NCI-H2227 treated with DMSO at 0.1 percent for 48 hours (cell line): Measurements from ENCODE around the gene NXPE3.

Experiments
- DNase-seq: peaks from one replicate; lab custom pipeline; 2025; lab: John Stamatoyannopoulos, UW

NXPE3 gene

GRCh38 chr3:101828691-101829436 is 49.9 kb downstream of the NXPE3 start:
- no peak for DNase-seq

GRCh38 chr3:101829437-101829830 is 50.4 kb downstream of the NXPE3 start:
- DNase-seq = no peak

GRCh38 chr3:101829874-101830273 is 50.9 kb downstream of the NXPE3 start:
- no peak for DNase-seq

GRCh38 chr3:101833446-101833974 is 54.5 kb downstream of the NXPE3 start:
- DNase-seq = no peak

- DNase-seq = no peak
Measured at GRCh38 chr3:101835676-101836075, 56.7 kb downstream of the NXPE3 start.

- no peak for DNase-seq
Measured at GRCh38 chr3:101836160-101836559, 57.1 kb downstream of the NXPE3 start.

- DNase-seq = no peak
Measured at GRCh38 chr3:101836652-101837598, 57.9 kb downstream of the NXPE3 start.

GRCh38 chr3:101838691-101839090 is 59.7 kb downstream of the NXPE3 start:
- DNase-seq = no peak

GRCh38 chr3:101840066-101840465 is 61.1 kb downstream of the NXPE3 start:
- DNase-seq = no peak

GRCh38 chr3:101842245-101842934 is 63.4 kb downstream of the NXPE3 start:
- no peak for DNase-seq

- DNase-seq = no peak
Measured at GRCh38 chr3:101842935-101843330, 63.9 kb downstream of the NXPE3 start.

GRCh38 chr3:101845425-101845824 is 66.4 kb downstream of the NXPE3 start:
- no peak for DNase-seq

- no peak for DNase-seq
Measured at GRCh38 chr3:101846709-101847108, 67.7 kb downstream of the NXPE3 start.

GRCh38 chr3:101847328-101847727 is 68.3 kb downstream of the NXPE3 start:
- DNase-seq = no peak

- no peak for DNase-seq
Measured at GRCh38 chr3:101848326-101848725, 69.3 kb downstream of the NXPE3 start.

- peak; percentile 66 for DNase-seq
Measured at GRCh38 chr3:101848754-101849713, 70.0 kb downstream of the NXPE3 start, which contains the start of gene NFKBIZ. TSS of gene NFKBIZ (plus strand) at chr3:101849514. CDS start at chr3:101849629, 115 bp downstream.

GRCh38 chr3:101849714-101850245 is 70.8 kb downstream of the NXPE3 start:
- no peak for DNase-seq

GRCh38 chr3:101850246-101851051 is 71.4 kb downstream of the NXPE3 start:
- DNase-seq = no peak

GRCh38 chr3:101851072-101851770 is 72.2 kb downstream of the NXPE3 start:
- no peak for DNase-seq
